LNCaP clone FGC (cell line): ENCODE data around the gene SND1.

Experiments
- DNase-seq: peaks from one replicate; pipeline ENCODE4 v3.0.0-alpha.2; 2011; ENCODE audit warnings: low read depth
- H3K4me3 ChIP-seq: 2 replicates; pipeline ENCODE4 v1.5.1; 2011; ENCODE audit warnings: mild to moderate bottlenecking, low read depth, low read length, control low read depth
- TF ChIP-seq, protein P1 (sequence below): IDR thresholded peaks from 2 replicates; pipeline ENCODE4 v1.5.1; 2012; ENCODE audit warnings: mild to moderate bottlenecking; ENCODE audit not compliant: control insufficient read depth, insufficient read depth; ENCODE audit errors: extremely low read depth

Gene SND1

GRCh38 chr7:127818306-127818705 lies 166.3 kb downstream of the SND1 start:
- DNase-seq = no peak
- H3K4me3 ChIP-seq = no peak overlapping the region
- TF ChIP-seq, protein P1, sequence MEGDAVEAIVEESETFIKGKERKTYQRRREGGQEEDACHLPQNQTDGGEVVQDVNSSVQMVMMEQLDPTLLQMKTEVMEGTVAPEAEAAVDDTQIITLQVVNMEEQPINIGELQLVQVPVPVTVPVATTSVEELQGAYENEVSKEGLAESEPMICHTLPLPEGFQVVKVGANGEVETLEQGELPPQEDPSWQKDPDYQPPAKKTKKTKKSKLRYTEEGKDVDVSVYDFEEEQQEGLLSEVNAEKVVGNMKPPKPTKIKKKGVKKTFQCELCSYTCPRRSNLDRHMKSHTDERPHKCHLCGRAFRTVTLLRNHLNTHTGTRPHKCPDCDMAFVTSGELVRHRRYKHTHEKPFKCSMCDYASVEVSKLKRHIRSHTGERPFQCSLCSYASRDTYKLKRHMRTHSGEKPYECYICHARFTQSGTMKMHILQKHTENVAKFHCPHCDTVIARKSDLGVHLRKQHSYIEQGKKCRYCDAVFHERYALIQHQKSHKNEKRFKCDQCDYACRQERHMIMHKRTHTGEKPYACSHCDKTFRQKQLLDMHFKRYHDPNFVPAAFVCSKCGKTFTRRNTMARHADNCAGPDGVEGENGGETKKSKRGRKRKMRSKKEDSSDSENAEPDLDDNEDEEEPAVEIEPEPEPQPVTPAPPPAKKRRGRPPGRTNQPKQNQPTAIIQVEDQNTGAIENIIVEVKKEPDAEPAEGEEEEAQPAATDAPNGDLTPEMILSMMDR = no peak

DNA sequence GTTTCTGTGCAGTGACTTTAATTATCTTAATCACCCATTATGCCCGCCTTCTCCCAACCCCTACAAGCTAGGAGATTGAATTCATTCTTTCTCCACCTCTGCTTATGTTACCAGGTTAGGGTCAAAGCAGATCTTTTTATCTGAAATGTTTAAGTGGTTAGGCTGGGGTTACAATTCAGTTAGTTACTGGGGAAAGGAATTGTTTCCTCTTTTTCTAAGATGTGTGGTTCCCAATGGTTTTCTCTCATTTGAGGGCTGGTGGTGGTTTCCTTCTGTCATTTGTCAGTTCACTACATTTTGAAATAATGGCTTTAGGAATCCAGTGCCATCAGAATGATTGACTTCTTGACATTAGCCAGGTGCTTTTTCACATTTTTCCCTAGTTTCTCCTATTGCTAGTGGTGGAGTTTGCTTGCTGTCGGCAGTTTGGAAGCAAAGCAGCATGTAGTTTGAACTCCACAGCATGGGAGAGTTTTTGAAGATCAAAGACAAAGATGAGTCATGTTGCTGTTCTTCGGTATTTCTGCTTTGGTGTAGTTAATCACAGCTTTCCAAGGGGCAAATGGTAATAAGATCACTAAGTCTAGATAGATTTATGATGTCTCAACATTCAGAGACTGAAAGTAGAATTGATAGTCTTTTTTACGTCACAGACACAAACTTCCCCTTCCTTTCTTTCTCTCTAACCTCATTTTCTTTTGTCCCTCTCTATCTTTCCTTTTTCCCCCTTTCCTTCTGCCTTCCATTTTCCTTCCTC lies 168.2 kb downstream of the SND1 start:
- TF ChIP-seq, protein P1 = no peak
- no peak for DNase-seq
- H3K4me3 ChIP-seq = no peak overlapping the region

DNA sequence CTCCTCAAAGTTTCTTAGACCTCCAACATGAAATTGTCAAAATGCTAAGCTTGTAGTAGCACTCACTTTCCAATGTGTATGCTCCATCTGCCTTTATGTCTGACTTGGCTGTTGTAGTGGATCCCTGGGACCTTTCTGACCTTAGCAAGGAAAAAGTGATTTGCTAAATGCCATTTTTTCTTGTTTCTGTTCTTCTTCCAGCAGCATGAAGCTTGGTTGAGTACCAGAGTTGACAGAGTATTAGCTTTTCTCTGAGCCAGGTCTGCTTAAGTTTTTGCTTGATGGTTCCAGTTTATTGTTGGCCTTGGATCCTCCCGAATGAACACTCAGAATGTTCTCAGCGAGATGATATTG lies 168.7 kb downstream of the SND1 start:
- no peak overlapping the region for H3K4me3 ChIP-seq
- DNase-seq = no peak
- TF ChIP-seq, protein P1 = no peak

DNA sequence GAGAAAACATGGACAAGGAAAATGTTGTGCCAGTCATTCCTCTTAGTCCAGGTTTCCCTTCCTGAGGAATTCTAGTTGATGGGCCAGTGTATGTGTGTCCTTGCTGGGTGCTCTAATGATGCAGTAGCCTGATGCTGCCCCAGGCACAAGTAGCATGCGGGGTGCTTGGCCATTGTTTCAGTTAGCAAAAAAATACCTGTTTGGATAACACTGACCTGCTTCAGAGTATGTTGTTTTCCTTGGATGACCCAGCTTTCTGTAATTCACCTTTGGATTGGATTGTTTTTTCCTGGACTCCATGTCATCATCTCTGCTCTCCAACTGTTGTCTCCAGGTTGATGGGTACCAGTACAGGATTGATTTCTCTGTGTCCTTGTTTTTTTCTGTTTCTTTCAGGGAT lies 169.2 kb downstream of the SND1 start:
- DNase-seq = no peak
- TF ChIP-seq, protein P1 = no peak
- no peak overlapping the region for H3K4me3 ChIP-seq

GRCh38 chr7:127822822-127823508 lies 171.0 kb downstream of the SND1 start:
- TF ChIP-seq, protein P1 = no peak
- DNase-seq = no peak
- no peak overlapping the region for H3K4me3 ChIP-seq

DNA sequence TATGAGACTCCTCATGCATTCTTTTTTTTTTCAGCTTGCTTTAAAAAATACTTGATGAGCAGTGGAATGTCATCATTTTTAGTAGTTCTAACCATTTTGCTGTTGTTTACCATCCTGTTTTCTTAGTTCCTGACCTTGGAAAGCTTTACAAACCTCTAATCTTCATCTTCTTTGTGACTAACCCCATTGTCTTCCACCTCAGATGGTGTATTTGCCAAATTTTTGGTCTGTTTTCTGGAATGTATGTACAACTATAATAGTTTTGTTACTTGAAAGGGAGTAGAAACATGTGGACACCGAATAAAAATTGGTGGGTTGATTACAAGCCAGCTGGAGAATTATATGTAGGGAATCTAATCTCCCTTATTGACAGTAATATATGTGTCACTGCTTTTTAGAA lies 172.7 kb downstream of the SND1 start:
- no peak for DNase-seq
- TF ChIP-seq, protein P1 = no peak
- no peak overlapping the region for H3K4me3 ChIP-seq
